Vagina (tissue), 2 donors: ENCODE measurements around the gene DGCR2.

ENCODE experiments used
- POLR2A ChIP-seq, 2 donors: fragments of 450-650 bp; IDR thresholded peaks; one replicate each; pipeline ENCODE4 v1.6.1; 2017; ENCODE audit warnings: antibody characterized with exemption in 2 of 2, mild to moderate bottlenecking in 2 of 2, moderate library complexity in 2 of 2
- POLR2AphosphoS5 ChIP-seq, 2 donors: sonication (generic); formaldehyde crosslinking; IDR thresholded peaks; one replicate each; pipeline ENCODE4 v1.9.0; 2017; ENCODE audit warnings: antibody characterized with exemption in 2 of 2, mild to moderate bottlenecking in 2 of 2, low read depth in 1 of 2; ENCODE audit not compliant: insufficient read depth in 1 of 2
- TF ChIP-seq, protein P1 (sequence below), 3 experiments: fragments of 450-650 bp in 2 of 3; fragments of 200-600 bp in 1 of 3; sonication (generic) in 1 of 3; IDR thresholded peaks; one replicate each; pipeline ENCODE4 v1.5.1; 2017 to 2019; ENCODE audit warnings: antibody characterized with exemption in 3 of 3, mild to moderate bottlenecking in 2 of 3, moderate library complexity in 2 of 3

DNA sequence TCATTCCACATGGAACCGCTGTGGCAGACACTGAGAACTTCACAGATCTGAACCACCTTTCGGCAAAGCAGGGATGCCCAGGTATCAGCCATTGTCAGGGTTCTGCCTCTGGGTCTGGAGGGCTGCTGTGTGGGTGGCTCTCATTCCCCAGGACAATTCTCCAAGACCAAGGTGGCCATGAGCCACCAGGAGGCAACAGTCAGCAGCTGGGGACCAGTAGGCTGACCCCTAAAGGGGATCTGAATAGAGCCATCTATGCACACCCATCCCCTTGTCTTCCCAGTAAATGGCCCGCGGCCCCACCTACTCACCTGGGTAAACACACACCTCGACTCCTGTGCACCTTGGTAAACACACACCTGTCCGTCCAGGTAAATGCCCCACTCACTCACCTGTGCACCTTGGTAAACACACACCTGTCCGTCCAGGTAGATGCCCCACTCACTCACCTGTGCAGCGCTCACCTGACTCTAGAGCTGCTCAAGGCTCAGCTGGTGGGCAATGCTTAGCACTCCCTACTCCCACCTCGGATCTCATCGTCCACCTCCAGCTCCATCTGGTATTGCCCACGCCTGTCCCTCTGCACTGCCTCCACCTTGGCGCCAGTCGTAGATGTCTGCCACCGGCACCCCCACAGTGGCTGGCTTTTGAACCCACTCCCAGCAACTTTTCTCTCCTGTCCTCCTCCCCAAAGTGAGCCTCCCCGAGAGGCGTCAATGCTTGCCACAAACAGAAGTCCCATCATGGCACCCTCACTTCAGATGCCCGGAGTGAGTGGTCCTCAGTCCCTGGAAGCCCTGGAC lies 46.1 kb upstream of the DGCR2 start:
- TF ChIP-seq POLR2AphosphoS5 (IDR thresholded peaks at IDR 0.05; ENCODE audit: insufficient read depth in 1 of 2, low read depth in 1 of 2) (no peak), POLR2A (IDR thresholded peaks at IDR 0.05) (no peak)
- TF ChIP-seq, protein P1, sequence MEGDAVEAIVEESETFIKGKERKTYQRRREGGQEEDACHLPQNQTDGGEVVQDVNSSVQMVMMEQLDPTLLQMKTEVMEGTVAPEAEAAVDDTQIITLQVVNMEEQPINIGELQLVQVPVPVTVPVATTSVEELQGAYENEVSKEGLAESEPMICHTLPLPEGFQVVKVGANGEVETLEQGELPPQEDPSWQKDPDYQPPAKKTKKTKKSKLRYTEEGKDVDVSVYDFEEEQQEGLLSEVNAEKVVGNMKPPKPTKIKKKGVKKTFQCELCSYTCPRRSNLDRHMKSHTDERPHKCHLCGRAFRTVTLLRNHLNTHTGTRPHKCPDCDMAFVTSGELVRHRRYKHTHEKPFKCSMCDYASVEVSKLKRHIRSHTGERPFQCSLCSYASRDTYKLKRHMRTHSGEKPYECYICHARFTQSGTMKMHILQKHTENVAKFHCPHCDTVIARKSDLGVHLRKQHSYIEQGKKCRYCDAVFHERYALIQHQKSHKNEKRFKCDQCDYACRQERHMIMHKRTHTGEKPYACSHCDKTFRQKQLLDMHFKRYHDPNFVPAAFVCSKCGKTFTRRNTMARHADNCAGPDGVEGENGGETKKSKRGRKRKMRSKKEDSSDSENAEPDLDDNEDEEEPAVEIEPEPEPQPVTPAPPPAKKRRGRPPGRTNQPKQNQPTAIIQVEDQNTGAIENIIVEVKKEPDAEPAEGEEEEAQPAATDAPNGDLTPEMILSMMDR (IDR thresholded peaks at IDR 0.05) = no peak
